ENCODE measurements around the gene BCS1L.

GRCh38 chr2:218703341-218703740 is 43.9 kb downstream of the BCS1L start:
- TF ChIP-seq CTCF (IDR thresholded peaks at IDR 0.05 in 8 of 11, conservative IDR thresholded peaks at IDR 0.05 in 3 of 11) (no peak), POLR2A (IDR thresholded peaks at IDR 0.05) (no peak)

All from spleen (tissue), 7 donors.